ENCODE results near the gene STIM1.
"Not testable (repeated sequence)": the region's sequence is repeated elsewhere in the genome, so short reads cannot be mapped to it uniquely, and the experiment has no call there.

The STIM1 gene

DNA sequence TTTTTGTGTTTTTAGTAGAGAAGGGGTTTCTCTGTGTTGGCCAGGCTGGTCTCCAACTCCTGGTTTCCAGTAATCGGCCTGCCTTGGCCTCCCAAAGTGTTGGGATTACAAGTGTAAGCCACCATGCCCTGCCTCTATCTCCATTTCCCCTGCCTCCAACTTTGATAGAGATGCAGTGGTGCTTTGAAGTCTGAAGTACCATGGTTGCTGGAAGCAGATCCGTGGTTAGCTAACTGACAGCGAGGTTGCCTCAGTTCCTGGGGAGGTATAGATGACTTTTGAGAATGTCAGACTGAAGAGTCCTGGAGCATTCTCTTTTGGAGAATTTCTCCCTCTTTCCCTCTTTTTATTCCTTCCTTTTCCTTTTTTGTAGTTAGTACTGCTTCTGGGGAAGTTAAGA is 127.6 kb downstream of the STIM1 start:
- DNase-seq (ENCODE audit: low read depth): no peak

DNA sequence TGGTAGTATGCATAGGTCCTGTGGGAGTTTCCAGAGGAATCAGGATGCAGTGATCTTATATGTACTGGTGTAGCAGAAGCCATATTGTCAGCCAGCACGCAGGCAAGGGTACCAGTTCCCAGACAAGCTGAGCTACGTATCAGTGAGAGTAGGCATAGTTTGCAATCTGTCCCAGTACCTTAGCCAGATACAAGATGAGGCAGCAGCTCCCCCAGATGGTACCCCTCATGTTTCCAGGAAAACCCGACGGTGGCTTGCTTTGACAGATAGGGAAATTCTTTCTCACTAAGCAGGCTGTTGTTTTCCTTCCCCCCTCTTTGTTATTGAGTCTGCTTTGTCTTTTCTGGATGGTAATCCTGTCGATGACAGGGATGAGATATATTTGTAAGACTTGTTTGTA is 129.4 kb downstream of the STIM1 start:
- DNase-seq (ENCODE audit: low read depth): peak; percentile 8

- DNase-seq (ENCODE audit: low read depth): no peak
Observed at GRCh38 chr11:3985631-3986030, 130.2 kb downstream of the STIM1 start.

DNA sequence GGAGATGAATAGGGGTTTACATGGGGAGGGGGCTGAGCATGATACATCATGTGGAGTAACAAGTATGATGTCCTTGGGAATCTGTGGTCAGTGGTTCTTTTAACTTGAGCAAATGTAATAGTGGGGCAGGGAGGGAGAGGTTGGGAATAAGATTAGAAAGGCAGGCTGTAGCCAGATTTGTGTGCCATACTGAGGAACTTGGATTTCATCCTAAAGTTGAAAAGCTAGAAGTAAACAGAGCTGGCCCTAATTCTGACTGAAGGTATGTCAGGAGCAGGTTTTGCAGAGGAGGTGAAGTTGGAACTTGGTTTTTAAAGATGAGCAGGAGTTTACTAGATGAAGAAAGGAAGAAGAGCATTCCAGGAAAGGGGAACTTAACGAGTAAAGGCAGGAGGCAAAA is 130.8 kb downstream of the STIM1 start:
- no peak for DNase-seq (ENCODE audit: low read depth)

DNA sequence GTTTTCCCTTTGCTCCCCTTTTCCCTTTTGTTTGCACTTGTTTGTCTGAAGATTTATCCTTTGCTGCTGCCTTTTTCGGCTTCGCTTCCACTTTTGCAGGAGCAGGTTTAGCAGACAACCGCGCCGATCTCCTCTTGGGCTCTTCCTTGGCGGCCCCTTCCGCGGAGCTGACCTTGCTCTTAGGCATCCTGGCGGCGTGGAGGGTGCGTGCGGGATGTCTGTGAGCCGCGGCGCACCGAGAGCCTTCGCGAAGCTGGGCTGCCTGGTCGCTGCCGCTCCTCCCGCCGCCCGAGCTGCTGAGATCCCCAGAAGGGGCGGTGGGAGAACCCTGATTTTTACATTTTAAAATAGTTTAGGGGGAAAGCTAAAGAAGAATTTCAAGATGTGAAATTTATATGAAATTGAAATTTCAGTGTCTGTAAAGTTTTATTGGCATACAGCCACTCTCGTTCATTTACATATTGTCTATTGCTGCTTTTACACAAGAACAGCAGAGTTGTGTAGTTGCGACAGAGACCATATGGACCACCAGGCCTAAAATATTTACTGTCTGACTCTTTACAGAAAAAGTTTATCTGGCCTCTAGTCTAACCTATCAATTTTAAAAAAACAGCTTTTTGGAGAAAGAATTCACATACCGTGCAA is 133.9 kb downstream of the STIM1 start:
- no peak for DNase-seq (ENCODE audit: low read depth)

- DNase-seq (ENCODE audit: low read depth): no peak
Observed at GRCh38 chr11:3989921-3990290, 134.4 kb downstream of the STIM1 start.

DNA sequence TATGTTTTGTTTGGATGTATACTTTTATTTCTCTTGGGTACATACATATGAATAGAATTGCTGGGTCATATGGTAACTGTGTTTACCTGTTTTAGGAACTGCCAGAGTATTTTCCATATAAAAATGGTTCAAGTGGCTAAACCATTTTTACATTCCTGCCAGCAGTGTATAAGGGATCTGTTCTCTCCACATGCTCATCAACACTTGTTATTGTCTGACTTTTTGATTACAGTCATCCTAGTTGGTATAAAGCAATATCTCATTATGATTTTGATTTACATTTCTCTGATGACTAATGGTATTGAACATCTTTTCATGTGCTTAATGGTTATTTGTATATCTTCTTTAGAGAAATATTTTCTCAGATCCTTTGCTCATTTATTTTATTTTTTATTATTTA is 134.9 kb downstream of the STIM1 start:
- no peak for DNase-seq (ENCODE audit: low read depth)

GRCh38 chr11:3992964-3993363 is 137.5 kb downstream of the STIM1 start:
- no peak for DNase-seq (ENCODE audit: low read depth)

DNA sequence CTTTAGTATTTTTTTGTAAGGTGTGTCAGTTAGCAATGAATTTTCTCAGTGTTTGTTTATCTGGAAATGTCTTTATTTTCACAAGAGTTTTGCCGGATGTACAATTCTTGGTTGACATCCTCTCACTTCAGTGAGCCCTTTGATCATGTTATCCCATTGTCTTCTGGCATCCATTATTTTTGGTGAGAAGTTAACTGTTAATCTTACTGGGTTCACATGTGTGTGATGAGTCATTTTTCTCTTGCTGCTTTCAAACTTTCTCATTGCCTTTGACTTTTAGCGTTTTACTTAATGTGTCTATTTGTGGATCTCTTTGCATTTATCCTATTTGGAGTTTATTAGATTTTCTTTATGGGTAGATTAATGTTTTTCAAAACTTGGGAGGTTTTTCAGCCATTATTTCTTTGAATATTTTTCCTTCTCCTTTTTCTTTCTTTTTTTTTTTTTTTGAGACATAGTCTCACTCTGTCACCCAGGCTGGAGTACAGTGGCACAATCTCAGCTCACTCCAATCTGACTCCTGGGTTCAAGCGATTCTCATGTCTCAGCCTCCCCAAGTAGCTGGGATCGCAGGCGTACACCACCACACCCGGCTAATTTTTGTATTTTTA is 138.7 kb downstream of the STIM1 start:
- DNase-seq (ENCODE audit: low read depth): no peak

DNA sequence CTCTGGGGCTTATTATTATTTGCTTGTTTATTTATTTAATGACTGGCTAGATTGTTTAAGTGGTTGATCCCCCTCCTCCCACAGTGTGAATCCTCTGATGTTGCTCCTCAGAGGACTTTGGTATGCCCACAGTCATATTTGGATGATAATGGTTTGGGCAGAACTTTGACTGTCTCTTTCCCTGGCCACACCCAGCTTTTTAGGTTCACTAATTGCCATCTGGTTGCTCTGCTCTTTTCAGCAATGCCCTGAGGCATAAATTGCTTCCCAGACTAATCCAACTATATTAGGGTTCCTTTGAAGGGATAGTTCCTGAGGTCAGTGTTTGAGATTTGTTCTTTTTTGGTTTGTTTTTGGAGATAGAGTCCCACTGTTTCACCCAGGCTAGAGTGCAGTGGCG is 139.8 kb downstream of the STIM1 start:
- no peak for DNase-seq (ENCODE audit: low read depth)

DNA sequence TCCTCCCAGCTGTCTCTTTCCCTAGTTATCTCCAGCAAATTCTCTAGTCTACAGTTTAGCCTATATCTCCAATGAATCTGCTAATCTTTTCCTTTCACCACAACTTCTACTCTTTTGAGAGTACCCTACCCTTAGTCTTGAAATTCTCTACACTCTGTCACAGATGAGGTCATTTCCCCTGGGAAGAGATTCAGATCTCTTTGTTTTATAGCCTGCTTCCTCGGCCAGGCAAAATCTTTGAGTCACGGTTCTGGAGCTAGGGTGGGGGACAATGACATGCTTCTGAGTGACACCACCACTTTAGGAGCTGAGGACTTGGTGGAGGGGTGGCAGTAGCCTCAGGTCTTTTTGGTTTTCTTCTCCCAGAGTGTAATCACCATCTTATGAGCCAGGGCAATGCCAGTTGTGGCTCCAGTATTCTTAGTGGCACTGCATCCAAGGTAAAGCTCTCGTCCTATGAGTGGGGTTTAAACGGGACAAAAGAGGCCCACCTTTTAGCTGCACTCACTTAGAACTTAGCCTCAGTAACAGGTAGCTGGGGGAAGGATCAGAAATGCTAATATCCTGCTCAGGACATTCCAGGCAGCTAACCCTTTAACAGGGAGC is 140.6 kb downstream of the STIM1 start:
- no peak for DNase-seq (ENCODE audit: low read depth)

DNA sequence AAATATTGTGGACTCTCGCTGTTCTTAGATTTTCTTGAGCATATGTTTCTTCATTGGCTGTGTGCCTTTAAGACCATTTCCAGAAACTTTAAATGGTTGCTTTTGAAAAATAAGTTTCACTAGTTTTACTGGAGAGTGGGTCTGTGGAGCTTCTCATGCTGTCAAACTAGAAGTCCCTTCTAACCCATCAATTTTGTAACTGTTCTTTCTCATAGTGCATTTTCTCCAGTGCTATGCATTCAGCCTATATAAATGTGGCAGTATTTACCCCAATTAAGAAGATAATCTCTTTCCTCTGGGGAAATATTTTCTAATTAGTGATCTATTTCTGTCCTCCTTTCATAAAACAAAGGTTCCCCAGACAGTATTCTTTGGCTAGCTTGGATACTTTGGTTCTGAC is 141.2 kb downstream of the STIM1 start:
- no peak for DNase-seq (ENCODE audit: low read depth)

DNA sequence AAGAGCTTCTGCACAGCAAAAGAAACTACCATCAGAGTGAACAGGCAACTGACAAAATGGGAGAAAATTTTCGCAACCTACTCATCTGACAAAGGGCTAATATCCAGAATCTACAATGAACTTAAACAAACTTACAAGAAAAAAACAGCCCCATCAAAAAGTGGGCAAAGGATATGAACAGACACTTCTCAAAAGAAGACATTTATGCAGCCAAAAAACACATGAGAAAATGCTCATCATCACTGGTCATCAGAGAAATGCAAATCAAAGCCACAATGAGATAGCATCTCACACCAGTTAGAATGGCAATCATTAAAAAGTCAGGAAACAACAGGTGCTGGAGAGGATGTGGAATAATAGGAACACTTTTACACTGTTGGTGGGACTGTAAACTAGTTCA is 149.3 kb downstream of the STIM1 start:
- DNase-seq (ENCODE audit: low read depth): not testable (repeated sequence)

- no peak for DNase-seq (ENCODE audit: low read depth)
Observed at GRCh38 chr11:4006946-4007680, 151.6 kb downstream of the STIM1 start.

DNA sequence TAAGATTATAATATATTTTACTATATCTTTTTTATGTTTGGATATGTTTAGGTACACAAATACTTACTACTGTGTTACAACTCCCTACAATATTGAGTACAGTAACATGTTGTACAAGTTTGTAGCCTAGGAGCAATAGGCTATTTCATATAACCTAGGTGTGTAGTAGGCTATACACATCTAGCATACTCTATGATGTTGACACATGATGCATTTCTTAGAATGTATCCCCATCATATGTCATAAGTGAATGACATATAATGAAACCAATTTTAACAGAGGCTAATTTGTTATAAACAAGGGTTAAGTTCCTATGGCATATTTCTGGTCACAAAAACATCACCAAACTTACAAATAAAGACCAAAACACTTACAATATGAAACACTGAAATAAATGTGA is 152.7 kb downstream of the STIM1 start:
- DNase-seq (ENCODE audit: low read depth): no peak

GRCh38 chr11:4016602-4017001 is 161.1 kb downstream of the STIM1 start:
- DNase-seq (ENCODE audit: low read depth): not testable (repeated sequence)

DNA sequence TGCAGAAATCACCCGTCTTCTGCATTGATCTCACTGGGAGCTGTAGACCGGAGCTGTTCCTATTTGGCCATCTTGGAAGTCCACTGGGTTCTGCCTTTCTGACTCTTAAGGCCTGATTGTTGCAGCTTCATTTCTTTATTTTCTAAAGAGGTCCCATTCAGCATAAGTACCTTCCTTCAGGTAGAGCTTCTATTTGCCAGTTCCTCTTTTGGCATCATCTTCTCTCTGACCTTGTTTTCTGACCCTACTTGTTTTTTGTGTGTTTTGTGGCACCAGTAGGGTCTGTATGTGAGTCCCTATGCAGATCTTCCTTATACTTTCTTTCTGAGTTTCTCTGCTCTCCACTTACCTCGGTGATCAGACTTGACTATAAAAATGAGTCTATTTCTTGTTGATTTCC is 161.7 kb downstream of the STIM1 start:
- DNase-seq (ENCODE audit: low read depth): no peak

DNA sequence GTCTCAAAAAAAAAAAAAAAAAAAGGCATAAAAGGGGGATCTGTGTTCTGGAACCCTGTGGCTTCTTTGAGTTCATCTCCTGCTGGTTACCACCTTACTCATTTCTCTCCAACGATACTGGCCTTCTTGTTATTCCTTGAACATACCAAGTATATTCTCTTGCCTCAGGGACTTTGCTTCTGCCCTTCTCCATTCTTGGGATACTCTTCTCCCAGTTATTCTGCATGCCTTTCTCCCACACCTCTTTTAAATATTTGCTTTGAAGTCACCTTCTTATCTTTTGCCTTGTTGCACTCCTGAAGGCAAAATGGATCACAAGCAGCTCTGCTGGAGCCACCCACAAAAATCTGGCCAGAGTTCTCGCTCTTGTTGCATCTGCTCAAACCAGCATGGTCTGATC is 163.2 kb downstream of the STIM1 start:
- no peak for DNase-seq (ENCODE audit: low read depth)

- no peak for DNase-seq (ENCODE audit: low read depth)
Observed at GRCh38 chr11:4019891-4020290, 164.4 kb downstream of the STIM1 start.

- no peak for DNase-seq (ENCODE audit: low read depth)
Observed at GRCh38 chr11:4022669-4023068, 167.2 kb downstream of the STIM1 start.

DNA sequence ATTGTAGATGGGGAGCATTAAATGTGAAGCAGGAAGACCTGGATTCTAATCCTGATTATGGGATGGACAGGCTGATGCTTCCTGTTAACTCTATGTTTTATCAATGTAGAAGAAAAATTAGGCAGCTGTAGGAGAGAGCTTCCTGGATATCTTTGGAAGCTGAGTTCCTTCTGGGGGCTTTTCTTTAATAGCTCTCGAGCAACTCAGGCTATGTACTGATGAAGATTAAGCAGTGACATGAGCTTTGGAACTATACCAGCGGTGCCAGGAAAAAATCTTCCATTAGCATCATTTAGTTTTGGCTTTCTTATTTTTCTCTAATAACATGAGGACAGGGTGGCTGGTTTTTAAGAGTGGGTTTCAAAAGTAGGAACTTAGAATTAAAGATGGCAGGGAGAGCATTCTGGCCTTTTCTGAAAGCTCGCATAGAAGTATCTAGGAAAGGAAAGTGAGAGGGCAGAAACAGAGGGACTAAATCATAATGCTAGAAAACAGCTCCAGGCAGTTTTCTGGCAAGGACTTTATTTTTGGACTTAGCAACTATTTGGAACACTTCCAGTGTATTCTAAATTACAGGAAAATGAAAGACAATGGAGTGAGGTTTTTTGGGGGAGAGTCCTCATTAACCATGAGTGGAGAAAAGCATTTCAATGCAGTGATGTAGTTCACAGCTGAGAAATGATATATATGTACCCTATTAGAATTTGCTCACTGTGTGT is 169.9 kb downstream of the STIM1 start:
- no peak for DNase-seq (ENCODE audit: low read depth)

GRCh38 chr11:4025967-4026324 is 170.5 kb downstream of the STIM1 start:
- DNase-seq (ENCODE audit: low read depth): no peak

- no peak for DNase-seq (ENCODE audit: low read depth)
Observed at GRCh38 chr11:4026389-4026788, 170.9 kb downstream of the STIM1 start.

Measured in stimulated activated CD8-positive, alpha-beta memory T cell treated with anti-CD3 and anti-CD28 coated beads, Interleukin-12 subunit alpha, Interleukin-12 subunit beta, amount 100 ng/mL, for 4 hours (primary cell).